ENCODE measurements around the gene LYSMD2. TPM values are rescaled to one million over a fixed set of nuclear protein-coding genes. Genes with fewer than 3 reads are reported as not detected.

LYSMD2 gene
- total and polyA plus RNA-seq, 2 of the 8 experiments (the other 6 are each of a cell fraction or from before 2014, with no cell fraction given), result 2.2 to 2.7 TPM

GRCh38 chr15:51724199-51724598, 13.3 kb downstream of the LYSMD2 start:
- FAIRE-seq (no peak), DNase-seq (ENCODE audit: low read depth in 1 of 2, low spot score in 2 of 2) (no peak)
- Histone ChIP-seq H2BK12ac (ENCODE audit: low read depth, low read length) (no peak overlapping the region), H3K4me2 (ENCODE audit: insufficient read depth in 1 of 2, low read depth in 2 of 2, low read length in 2 of 2) (no peak overlapping the region), H3K23me2 (ENCODE audit: low read depth, low read length) (no peaks in the 10 kb centered on the region; the same call in 1 of the 2 replicates), H3K79me2 (ENCODE audit: control insufficient read depth in 1 of 2, insufficient read depth in 2 of 2, low read length in 2 of 2) (no peaks in the 10 kb centered on the region), H2BK15ac (ENCODE audit: low read length) (no peak overlapping the region), H2BK120ac (replicated peaks; ENCODE audit: low read depth, low read length) (no peak overlapping the region), H2BK5ac (ENCODE audit: low read depth, low read length) (no peak overlapping the region), H3K79me1 (ENCODE audit: low read depth, low read length) (no peaks in the 10 kb centered on the region), H3K9ac (replicated peaks in 1 of 4; ENCODE audit: extremely low read depth in 1 of 4, low read depth in 3 of 4, low read length in 3 of 4) (no peak overlapping the region), H3K4me1 (replicated peaks in 1 of 4; ENCODE audit: control insufficient read depth in 3 of 4, insufficient read depth in 4 of 4, low read length in 3 of 4) (peaks cover 2 to 11% (median 6%) of the 10 kb centered on the region in 4 experiments; a peak in 5 of 7 replicates), H4K8ac (ENCODE audit: extremely low read depth, insufficient read depth, low read length) (no peak overlapping the region), H2AK5ac (ENCODE audit: low read depth, low read length) (no peak overlapping the region), H3K27ac (ENCODE audit: low read depth, low read length) (no peak overlapping the region), H3K4ac (replicated peaks; ENCODE audit: insufficient read length, low read depth, low read length) (no peak overlapping the region), H3K18ac (ENCODE audit: extremely low read depth, low read length) (no peak overlapping the region), H3K9me3 (ENCODE audit: insufficient read depth in 2 of 2, low read depth in 1 of 2, low read length in 1 of 2) (no peaks in the 10 kb centered on the region), H2BK20ac (ENCODE audit: low read length) (no peak overlapping the region), H4K5ac (ENCODE audit: insufficient read length, low read depth, low read length) (no peak overlapping the region), H2AFZ (ENCODE audit: low read length) (no peak overlapping the region), H3K56ac (replicated peaks; ENCODE audit: insufficient read length, low read depth, low read length) (no peak overlapping the region), H3K4me3 (ENCODE audit: extremely low read depth in 1 of 4, insufficient read depth in 2 of 4, low read depth in 3 of 4, low read length in 4 of 4) (no peak overlapping the region), H3K27me3 (replicated peaks in 1 of 4; ENCODE audit: control insufficient read depth in 3 of 4, extremely low read depth in 1 of 4, insufficient read depth in 3 of 4, low read length in 3 of 4) (no peaks in the 10 kb centered on the region), H3K36me3 (ENCODE audit: control insufficient read depth in 2 of 4, insufficient read depth in 4 of 4, low read length in 3 of 4) (no peaks in the 10 kb centered on the region), H4K20me1 (replicated peaks in 1 of 2; ENCODE audit: control insufficient read depth in 1 of 2, insufficient read depth in 2 of 2, low read length in 2 of 2) (no peaks in the 10 kb centered on the region), H3K14ac (ENCODE audit: insufficient read length) (no peak overlapping the region), H3K23ac (ENCODE audit: insufficient read length) (no peak overlapping the region), H4K91ac (replicated peaks; ENCODE audit: insufficient read length, low read length) (no peak overlapping the region)
- CTCF ChIA-PET (ENCODE audit: partially characterized antibody), result interaction anchor here (0.6 to 1.4 kb wide), 2 partner anchors 14 to 52 kb away, joined by 3 to 4 read pairs; no protein-coding TSS in a partner anchor
- POLR2A ChIA-PET (ENCODE audit: partially characterized antibody), result interaction anchor here (0.7 to 1.9 kb wide), 2 partner anchors 10 to 102 kb away, joined by 3 to 4 read pairs; partner anchors contain the start of gene DMXL2
- WGBS, 2 experiments (ENCODE audit: extremely low coverage in 1 of 2, insufficient coverage in 1 of 2, insufficient read length in 1 of 2, insufficient replicate concordance in 2 of 2, low coverage in 1 of 2, low lambda C conversion rate in 2 of 2, missing lambda C conversion rate in 1 of 2), result 88% methylated on average over 2 of the region's 2 CpGs; no CpG with 5 or more reads in 1 of the 2 experiments
- TF ChIP-seq SUZ12 (IDR thresholded peaks at IDR 0.05; ENCODE audit: low read length) (no peak), EZH2 (IDR thresholded peaks at IDR 0.05; ENCODE audit: low read depth, low read length, severe bottlenecking) (no peak), RNF2 (IDR thresholded peaks at IDR 0.05; ENCODE audit: borderline replicate concordance, low read depth, low read length, missing control alignments, poor library complexity, severe bottlenecking) (no peak), NRF1 (IDR thresholded peaks at IDR 0.05; ENCODE audit: low read depth, low read length) (no peak), ZNF274 (IDR thresholded peaks at IDR 0.05; ENCODE audit: borderline replicate concordance, extremely low read depth, low read length) (no peak), POLR2AphosphoS5 (IDR thresholded peaks at IDR 0.05; ENCODE audit: low read depth, low read length) (no peak), RBBP5 (IDR thresholded peaks at IDR 0.05; ENCODE audit: borderline replicate concordance, low read depth, low read length) (no peak), ASH2L (IDR thresholded peaks at IDR 0.05; ENCODE audit: low read length) (no peak), CTCF (IDR thresholded peaks at IDR 0.05; ENCODE audit: control extremely low read depth in 1 of 3, insufficient read depth in 1 of 3, low read depth in 1 of 3, low read length in 3 of 3) (no peak)

Data from H1 (cell line).